KOPT-K1 (cell line): ENCODE data around the gene PI4KB.
"Not testable (repeated sequence)": the region's sequence is repeated elsewhere in the genome, so short reads cannot be mapped to it uniquely, and the experiment has no call there.

Source experiments
- H3K27ac ChIP-seq: fragments of 200-600 bp; sonication (generic); 2 replicates; pipeline ENCODE4 v1.5.1; 2016; ENCODE audit warnings: antibody characterized with exemption, mild to moderate bottlenecking, low read depth, low read length; ENCODE audit not compliant: poor library complexity, severe bottlenecking
- H3K36me3 ChIP-seq: fragments of 200-600 bp; sonication (generic); 2 replicates; pipeline ENCODE4 v1.5.1; 2017; ENCODE audit warnings: antibody characterized with exemption, mild to moderate bottlenecking, low read length, moderate library complexity; ENCODE audit not compliant: insufficient read depth
- H3K9me3 ChIP-seq: fragments of 200-600 bp; sonication (generic); 2 replicates; pipeline ENCODE4 v1.5.1; 2017; ENCODE audit warnings: antibody characterized with exemption, low read length, mild to moderate bottlenecking; ENCODE audit not compliant: insufficient read depth, poor library complexity, severe bottlenecking

PI4KB gene

DNA sequence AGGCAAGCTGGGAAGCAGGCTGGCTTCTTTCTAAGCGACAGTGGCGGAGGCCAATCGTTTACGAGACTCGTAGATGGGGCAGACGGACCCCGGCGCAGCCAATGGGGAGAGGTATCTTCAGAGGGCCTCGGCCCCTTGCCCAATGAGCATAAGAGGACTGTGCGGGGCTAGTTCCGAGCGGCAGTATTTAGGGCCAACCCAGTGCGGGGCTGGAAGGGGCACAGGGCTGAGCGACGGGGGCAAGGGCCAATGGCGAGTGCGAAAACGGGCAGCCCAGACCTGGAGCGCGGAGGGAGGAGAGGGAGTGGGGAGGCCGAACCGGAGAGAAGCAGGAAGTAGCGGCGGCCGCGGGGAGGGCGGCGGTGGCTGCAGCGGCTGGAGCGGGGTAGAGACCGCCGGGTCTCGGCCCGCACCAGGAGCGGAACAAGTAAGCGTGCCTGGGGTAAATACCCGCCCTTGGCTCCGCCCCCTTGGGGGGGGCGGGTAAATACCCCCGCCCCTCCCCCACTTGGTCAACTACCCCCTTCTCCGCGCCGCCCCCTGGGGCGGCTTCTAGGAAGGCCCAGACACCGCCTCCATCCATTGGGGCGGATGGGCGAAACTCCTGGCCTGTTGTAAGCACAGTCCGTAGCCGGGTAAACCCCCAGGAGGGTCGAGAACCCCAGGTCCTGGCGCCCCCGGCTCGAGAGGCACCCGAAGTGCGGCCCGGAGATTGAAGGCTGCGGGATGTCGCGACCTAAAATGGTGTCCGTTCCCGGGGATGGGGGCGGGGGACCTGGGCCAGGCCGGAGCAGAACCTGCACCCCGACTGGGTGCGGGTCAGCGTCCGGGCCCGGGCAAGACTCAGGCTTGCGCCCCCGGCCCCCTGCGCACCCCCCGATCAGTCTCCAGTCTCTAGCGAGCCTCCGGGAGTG, 45.0 kb downstream of the PI4KB start, which contains the start of gene ZNF687:
TSS of gene ZNF687 (plus strand) at position 331 of the 914 bp plus-strand sequence. CDS start 3,993 bp downstream, outside the sequence.
- Histone ChIP-seq H3K27ac (peak within 1 kb of the TSS; percentile 96), H3K36me3 (peaks cover 25% of the 10 kb centered on the region), H3K9me3 (no peaks in the 10 kb centered on the region)

DNA sequence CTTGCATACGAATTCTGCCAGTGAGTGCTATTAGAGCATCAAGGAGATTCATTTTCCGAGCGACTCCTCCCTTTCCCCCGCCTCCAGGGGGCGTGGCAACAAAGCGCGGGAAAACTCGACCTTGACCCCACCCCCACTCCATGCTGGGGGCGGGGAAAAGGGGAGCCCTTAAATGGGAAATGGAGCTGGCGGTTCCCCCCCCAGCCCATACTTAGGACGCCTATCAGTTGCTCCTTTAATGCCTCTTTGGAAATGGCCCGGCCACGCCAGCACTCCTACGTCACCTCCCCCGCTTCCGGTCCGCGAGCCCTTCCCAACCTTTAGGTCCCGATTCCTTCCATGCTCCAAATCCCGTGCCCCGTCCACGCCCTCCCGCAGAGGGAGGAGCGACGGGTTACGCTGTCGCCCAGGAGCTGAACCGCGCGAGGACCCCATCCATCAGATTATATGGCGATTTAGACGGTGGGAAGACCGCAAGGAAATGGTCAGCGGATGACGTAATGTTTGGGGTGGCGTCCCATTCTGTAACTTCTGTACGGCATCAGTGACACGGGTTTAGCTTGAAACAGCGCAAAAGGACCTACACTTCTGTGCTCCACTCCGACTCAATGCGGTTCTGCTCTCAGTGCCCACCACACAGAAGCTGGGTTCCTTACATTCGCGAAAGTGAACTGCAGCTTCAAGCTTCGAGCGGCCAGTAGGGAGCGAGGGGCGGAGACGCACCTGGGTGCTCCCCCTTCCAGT, 45.8 kb downstream of the PI4KB start:
- H3K9me3 ChIP-seq = no peaks in the 10 kb centered on the region
- H3K27ac ChIP-seq = peak overlapping the region; percentile 96
- H3K36me3 ChIP-seq = peaks cover 16% of the 10 kb centered on the region

- Histone ChIP-seq H3K36me3 (no peaks in the 10 kb centered on the region), H3K27ac (no peak overlapping the region), H3K9me3 (no peaks in the 10 kb centered on the region)
These were observed 50.0 kb downstream of the PI4KB start for GRCh38 chr1:151277249-151277648.

GRCh38 chr1:151275341-151275740, 51.9 kb downstream of the PI4KB start:
- not testable (repeated sequence) for H3K36me3 ChIP-seq, H3K9me3 ChIP-seq, H3K27ac ChIP-seq

DNA sequence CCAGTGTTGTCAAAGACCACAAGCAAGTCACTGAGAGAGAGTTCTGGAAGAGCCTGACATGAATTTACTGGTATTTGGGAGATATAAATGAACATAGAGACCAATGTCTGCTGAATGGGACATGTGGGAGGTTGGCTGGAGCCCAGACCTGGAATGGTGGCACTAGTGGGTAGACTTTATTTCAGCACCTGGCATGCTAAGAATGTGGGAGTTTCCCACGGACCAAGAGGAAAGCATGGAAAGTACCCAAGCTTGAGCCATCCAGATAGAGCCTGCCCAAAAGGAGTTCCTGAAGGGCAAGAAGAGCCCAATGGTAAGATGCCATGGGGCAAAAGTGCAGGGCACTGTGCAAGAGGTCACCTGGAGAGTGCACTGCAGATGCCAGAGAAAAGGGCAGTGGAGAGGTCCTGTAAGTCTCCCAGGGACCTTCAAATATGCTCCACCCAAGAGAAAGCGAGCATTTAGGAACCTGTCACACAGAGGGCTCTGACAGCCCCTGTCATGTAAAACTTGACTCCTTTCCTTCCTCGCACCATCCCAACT, 53.2 kb downstream of the PI4KB start:
- H3K36me3 ChIP-seq = peaks cover 9% of the 10 kb centered on the region; the same call in 1 of the 2 replicates
- no peaks in the 10 kb centered on the region for H3K9me3 ChIP-seq
- H3K27ac ChIP-seq = no peak overlapping the region

GRCh38 chr1:151267760-151268159, 59.5 kb downstream of the PI4KB start:
- Histone ChIP-seq H3K9me3 (no peaks in the 10 kb centered on the region), H3K36me3 (peaks cover 63% of the 10 kb centered on the region), H3K27ac (no peak overlapping the region)

DNA sequence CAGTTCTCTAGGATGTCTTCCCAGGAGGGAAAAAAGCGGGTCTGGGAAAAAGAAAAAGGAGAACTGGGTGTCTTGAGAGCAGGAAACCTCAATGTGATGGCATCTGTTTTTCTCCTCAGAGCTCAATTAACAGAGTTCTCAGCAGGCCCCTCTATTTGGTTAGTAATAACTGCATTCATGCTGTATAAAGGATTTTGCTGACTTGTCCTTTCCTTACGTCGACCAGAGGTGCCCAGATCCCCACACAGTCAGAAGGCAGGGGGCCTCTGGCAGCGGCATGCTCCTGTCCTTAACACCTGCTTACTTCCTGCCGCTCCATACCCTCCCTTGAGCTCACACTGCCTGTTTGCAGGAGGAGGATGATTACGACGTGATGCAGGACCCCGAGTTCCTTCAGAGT, 60.4 kb downstream of the PI4KB start:
- H3K36me3 ChIP-seq = peaks cover 73% of the 10 kb centered on the region
- no peaks in the 10 kb centered on the region for H3K9me3 ChIP-seq
- no peak overlapping the region for H3K27ac ChIP-seq

GRCh38 chr1:151266315-151266714, 60.9 kb downstream of the PI4KB start:
- Histone ChIP-seq H3K36me3 (peaks cover 76% of the 10 kb centered on the region), H3K9me3 (no peaks in the 10 kb centered on the region), H3K27ac (no peak overlapping the region)

DNA sequence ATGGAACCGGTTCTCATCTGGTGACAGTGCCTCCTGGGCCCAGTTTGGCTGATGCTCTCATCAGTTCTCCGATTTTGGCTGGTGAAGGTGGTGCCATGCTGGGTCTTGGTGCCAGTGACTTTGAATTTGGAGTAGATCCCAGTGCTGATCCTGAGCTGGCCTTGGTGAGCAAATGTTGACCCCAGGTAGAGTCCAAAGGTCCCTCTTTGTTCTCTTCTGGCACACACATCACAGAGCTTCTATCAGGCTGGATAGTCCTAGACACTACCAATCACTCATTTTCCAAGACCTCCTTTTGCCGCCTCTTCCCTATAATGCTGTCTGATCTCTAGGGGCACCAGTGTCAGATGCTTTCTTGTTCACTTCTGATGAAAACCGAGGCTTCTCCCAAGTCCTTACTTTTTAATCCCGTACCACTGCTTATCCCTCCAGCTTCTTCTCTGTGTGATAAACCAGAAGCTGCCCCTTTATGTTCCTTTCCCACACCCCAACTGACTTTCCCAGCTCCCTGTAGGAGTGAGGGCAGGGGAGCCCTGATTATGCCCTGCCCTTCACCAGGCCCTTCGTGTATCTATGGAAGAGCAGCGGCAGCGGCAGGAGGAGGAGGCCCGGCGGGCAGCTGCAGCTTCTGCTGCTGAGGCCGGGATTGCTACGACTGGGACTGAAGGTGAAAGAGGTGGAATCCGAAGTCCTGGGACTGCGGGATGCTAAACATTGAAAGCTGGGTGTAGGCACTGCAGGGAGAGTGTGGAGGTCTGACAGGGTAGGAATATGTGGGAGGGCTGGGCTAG, 61.6 kb downstream of the PI4KB start:
- Histone ChIP-seq H3K27ac (no peak overlapping the region), H3K9me3 (no peaks in the 10 kb centered on the region), H3K36me3 (peaks cover 76% of the 10 kb centered on the region)

- H3K36me3 ChIP-seq = peaks cover 25% of the 10 kb centered on the region
- H3K9me3 ChIP-seq = no peaks in the 10 kb centered on the region
- H3K27ac ChIP-seq = no peak overlapping the region
These were observed 67.9 kb downstream of the PI4KB start for GRCh38 chr1:151259351-151259750.

DNA sequence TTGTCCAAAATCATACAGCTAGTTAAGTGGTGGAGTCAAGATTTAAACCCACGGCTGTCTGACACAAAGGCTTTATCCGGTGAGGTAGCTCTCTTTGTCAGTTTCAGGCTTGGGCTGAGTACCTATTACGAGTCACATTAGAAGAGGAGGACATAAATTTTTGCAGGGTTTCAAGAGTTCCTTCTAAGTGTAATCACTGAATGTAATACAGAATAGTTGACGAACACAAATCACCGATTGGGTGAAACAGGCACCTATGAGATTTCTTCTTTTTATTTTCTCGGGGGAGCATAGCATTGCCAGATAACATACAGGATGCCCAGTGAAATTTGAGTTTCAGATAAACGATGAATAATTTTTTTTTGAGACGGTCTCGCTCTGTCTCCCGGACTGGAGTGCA, 71.8 kb downstream of the PI4KB start:
- Histone ChIP-seq H3K36me3 (peaks cover 4% of the 10 kb centered on the region; the same call in 1 of the 2 replicates), H3K27ac (peak overlapping the region; percentile 64), H3K9me3 (no peaks in the 10 kb centered on the region)

- peaks cover 12% of the 10 kb centered on the region; the same call in 1 of the 2 replicates for H3K36me3 ChIP-seq
- H3K27ac ChIP-seq = peak within 1 kb of the TSS; percentile 64
- no peaks in the 10 kb centered on the region for H3K9me3 ChIP-seq
These were observed 72.7 kb downstream of the PI4KB start, which contains the start of gene PSMD4 for GRCh38 chr1:151254217-151255213. Gene PSMD4 (plus strand): TSS chr1:151254734. CDS start chr1:151254783, 49 bp downstream.

GRCh38 chr1:151251656-151252470, 75.4 kb downstream of the PI4KB start:
- Histone ChIP-seq H3K9me3 (no peaks in the 10 kb centered on the region), H3K36me3 (peaks cover 38% of the 10 kb centered on the region), H3K27ac (no peak overlapping the region)
